ENCODE results near the gene CFAP77. TPM values are rescaled to one million over a fixed set of nuclear protein-coding genes. Genes with fewer than 3 reads are reported as not detected.

Gene CFAP77
- total RNA-seq, 4 donors from 2014 or later, result not detected

DNA sequence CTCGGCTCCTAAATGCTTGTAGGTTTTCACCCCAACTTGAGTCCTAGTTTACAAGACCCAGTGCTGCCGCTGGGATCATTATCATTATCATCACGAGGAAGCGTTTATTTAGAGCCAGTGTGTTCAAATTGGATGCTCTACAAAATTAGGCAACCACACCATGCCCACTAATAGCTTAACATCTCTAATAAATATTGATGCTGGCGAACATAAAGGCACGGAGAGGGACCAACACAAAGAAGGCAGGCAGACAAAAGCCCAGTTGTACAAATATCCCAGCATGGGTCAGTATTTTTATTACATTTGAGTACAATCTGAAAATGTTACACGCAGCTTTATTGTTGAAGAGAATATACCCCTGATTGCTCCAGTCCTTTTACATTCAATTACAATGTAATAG, 4.7 kb downstream of the CFAP77 start:
- Histone ChIP-seq H3K36me3 (no peaks in the 10 kb centered on the region), H3K4me1 (peaks cover 12 to 18% (median 15%) of the 10 kb centered on the region in 4 donors), H3K9me3 (no peaks in the 10 kb centered on the region), H3K4me3 (no peak overlapping the region), H3K27me3 (peaks cover 98% of the 10 kb centered on the region), H3K27ac (no peak overlapping the region)
- WGBS, 2 donors (ENCODE audit: low coverage in 1 of 2), result 38 to 40% methylated on average over 5 to 7 of the region's 7 CpGs
- DNase-seq, result no peak
- TF ChIP-seq, protein P1, sequence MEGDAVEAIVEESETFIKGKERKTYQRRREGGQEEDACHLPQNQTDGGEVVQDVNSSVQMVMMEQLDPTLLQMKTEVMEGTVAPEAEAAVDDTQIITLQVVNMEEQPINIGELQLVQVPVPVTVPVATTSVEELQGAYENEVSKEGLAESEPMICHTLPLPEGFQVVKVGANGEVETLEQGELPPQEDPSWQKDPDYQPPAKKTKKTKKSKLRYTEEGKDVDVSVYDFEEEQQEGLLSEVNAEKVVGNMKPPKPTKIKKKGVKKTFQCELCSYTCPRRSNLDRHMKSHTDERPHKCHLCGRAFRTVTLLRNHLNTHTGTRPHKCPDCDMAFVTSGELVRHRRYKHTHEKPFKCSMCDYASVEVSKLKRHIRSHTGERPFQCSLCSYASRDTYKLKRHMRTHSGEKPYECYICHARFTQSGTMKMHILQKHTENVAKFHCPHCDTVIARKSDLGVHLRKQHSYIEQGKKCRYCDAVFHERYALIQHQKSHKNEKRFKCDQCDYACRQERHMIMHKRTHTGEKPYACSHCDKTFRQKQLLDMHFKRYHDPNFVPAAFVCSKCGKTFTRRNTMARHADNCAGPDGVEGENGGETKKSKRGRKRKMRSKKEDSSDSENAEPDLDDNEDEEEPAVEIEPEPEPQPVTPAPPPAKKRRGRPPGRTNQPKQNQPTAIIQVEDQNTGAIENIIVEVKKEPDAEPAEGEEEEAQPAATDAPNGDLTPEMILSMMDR (IDR thresholded peaks at IDR 0.05), result no peak
- TF ChIP-seq POLR2AphosphoS5 (IDR thresholded peaks at IDR 0.05) (no peak), POLR2A (IDR thresholded peaks at IDR 0.05) (no peak)
- in situ Hi-C loops (cut with MboI; ENCODE audit: low pct_ligation_motif_present in 1 of 4, low pct_unique_long_range_greater_than_20kb in 1 of 4, low sequenced_read_pairs in 3 of 4), result loop anchor here in 3 of 4 donors (10.0 to 25.0 kb wide), 2 partner anchors 390 to 398 kb away; no protein-coding TSS in a partner anchor
- intact Hi-C loops (cut with DNase I; ENCODE audit: low total_unique reads), result no loop called here

DNA sequence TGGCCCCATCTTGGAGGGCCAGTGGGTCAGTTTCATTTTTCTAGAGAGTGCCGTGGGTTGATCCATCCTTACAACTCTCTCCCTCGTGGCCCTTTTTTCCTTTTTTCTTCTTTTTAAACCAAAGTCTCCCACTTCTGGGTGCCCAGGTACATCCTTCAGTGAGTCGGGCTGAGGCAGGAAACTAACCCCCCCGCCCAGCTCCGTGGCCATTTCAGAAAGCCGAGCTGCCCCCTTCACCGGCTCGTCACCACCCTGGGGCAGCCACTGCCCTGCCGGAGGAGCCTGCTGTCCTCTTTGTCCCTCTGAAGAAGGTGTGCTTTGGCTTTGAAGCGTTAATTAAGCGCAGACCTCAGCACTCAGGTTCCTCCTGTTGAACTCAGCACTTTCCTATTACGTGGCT, 5.2 kb downstream of the CFAP77 start:
- Histone ChIP-seq H3K27ac (no peak overlapping the region), H3K36me3 (no peaks in the 10 kb centered on the region), H3K4me3 (no peak overlapping the region), H3K9me3 (no peaks in the 10 kb centered on the region), H3K27me3 (peaks cover 98% of the 10 kb centered on the region), H3K4me1 (peaks cover 8 to 14% (median 11%) of the 10 kb centered on the region in 4 donors)
- in situ Hi-C loops (cut with MboI; ENCODE audit: low pct_ligation_motif_present in 1 of 4, low pct_unique_long_range_greater_than_20kb in 1 of 4, low sequenced_read_pairs in 3 of 4), result loop anchor here in 3 of 4 donors (10.0 to 25.0 kb wide), 2 partner anchors 390 to 397 kb away; no protein-coding TSS in a partner anchor
- 25 to 28% methylated on average over 5 to 12 of the region's 12 CpGs for WGBS, 2 donors (ENCODE audit: low coverage in 1 of 2)
- TF ChIP-seq POLR2A (IDR thresholded peaks at IDR 0.05), result no peak
- TF ChIP-seq POLR2AphosphoS5 (IDR thresholded peaks at IDR 0.05), result no peak
- no peak for TF ChIP-seq EP300 (IDR thresholded peaks at IDR 0.05; ENCODE audit: low read depth)
- TF ChIP-seq, protein P1 (IDR thresholded peaks at IDR 0.05), result no peak
- no peak for DNase-seq
- intact Hi-C loops (cut with DNase I; ENCODE audit: low total_unique reads), result no loop called here

DNA sequence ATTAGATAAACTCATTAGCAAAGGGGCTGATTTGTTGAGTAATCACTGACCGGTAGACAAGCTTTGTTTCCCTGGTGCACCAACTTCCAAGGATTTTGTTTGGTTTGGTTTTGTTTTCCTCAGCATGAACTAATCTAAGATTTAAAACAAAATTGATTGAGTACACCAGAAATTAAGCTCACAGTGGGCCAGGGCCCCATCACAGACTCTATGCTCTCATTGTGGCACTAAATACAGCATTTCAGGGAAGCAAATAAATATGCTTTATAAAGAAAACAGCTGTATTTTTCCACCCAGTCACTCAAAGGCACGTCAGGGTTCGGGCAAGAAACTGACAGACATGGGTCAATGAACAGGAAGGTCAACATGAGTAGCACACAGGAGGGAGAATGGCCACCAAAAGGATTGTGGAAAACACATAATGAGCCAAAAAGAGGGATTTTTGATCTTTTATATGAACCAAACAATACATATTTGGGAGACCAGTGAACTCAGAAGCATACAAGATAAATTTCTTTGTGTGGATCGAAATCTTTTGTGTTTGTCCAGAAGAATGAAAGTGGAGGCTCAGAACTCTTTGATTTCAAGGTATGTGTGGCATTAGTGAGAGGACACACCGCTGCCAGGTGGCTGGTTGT, 8.8 kb downstream of the CFAP77 start:
- intact Hi-C loops (cut with DNase I; ENCODE audit: low total_unique reads), result no loop called here
- Histone ChIP-seq H3K27me3 (peaks cover 92% of the 10 kb centered on the region), H3K9me3 (no peaks in the 10 kb centered on the region), H3K36me3 (no peaks in the 10 kb centered on the region), H3K4me3 (no peak overlapping the region), H3K4me1 (no peaks in the 10 kb centered on the region), H3K27ac (no peak overlapping the region)
- TF ChIP-seq, protein P1 (IDR thresholded peaks at IDR 0.05), result no peak
- TF ChIP-seq POLR2AphosphoS5 (IDR thresholded peaks at IDR 0.05) (no peak), POLR2A (IDR thresholded peaks at IDR 0.05) (no peak)
- in situ Hi-C loops (cut with MboI; ENCODE audit: low pct_ligation_motif_present in 1 of 4, low pct_unique_long_range_greater_than_20kb in 1 of 4, low sequenced_read_pairs in 3 of 4), result loop anchor here in 3 of 4 donors (10.0 to 25.0 kb wide), 2 partner anchors 386 to 393 kb away; no protein-coding TSS in a partner anchor
- no peak for DNase-seq
- 24 to 60% methylated on average over 3 to 5 of the region's 5 CpGs for WGBS, 2 donors (ENCODE audit: low coverage in 1 of 2)

DNA sequence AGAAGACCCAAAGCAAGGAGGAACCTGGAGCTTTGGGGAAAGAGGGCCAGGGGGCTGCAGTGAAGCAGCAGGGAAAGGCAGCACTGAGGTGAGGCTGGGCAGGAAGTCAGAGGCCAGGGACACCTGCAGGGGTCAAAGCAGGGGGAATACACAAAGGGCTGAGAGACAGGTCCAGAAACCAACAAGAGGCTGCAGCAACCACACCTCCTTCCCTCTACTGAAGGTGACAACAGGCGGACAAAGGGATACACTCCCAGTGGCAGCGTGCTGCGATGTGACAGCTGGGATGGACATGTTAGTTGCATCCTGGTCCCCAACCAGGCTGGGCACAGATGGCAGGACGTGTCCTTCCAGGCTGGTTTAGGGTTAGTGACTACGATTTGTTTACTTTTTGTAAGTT, 12.6 kb downstream of the CFAP77 start:
- intact Hi-C loops (cut with DNase I; ENCODE audit: low total_unique reads) (no loop called here), in situ Hi-C loops (cut with MboI; ENCODE audit: low pct_ligation_motif_present in 1 of 4, low pct_unique_long_range_greater_than_20kb in 1 of 4, low sequenced_read_pairs in 3 of 4) (loop anchor here in 2 of 4 donors (25.0 kb wide), 1 partner anchor 390 kb away; no protein-coding TSS in a partner anchor)
- H3K27ac ChIP-seq, result no peak overlapping the region
- DNase-seq, result no peak
- H3K4me3 ChIP-seq, result no peak overlapping the region
- no peaks in the 10 kb centered on the region for H3K9me3 ChIP-seq
- peaks cover 93% of the 10 kb centered on the region for H3K27me3 ChIP-seq
- no peaks in the 10 kb centered on the region for H3K36me3 ChIP-seq
- WGBS, 2 donors (ENCODE audit: low coverage in 1 of 2), result 17 to 37% methylated on average over 2 to 5 of the region's 5 CpGs
- H3K4me1 ChIP-seq, result no peaks in the 10 kb centered on the region
- TF ChIP-seq POLR2AphosphoS5 (IDR thresholded peaks at IDR 0.05) (no peak), POLR2A (IDR thresholded peaks at IDR 0.05) (no peak), EP300 (IDR thresholded peaks at IDR 0.05; ENCODE audit: low read depth) (no peak)
- TF ChIP-seq, protein P1 (IDR thresholded peaks at IDR 0.05), result no peak

All from transverse colon (tissue), 4 donors.